Vagina (tissue), 2 donors: ENCODE measurements around the gene AADACL3.

Experiments used
- POLR2A ChIP-seq, 2 donors: fragments of 450-650 bp; IDR thresholded peaks; one replicate each; pipeline ENCODE4 v1.6.1; 2017; ENCODE audit warnings: antibody characterized with exemption in 2 of 2, mild to moderate bottlenecking in 2 of 2, moderate library complexity in 2 of 2
- POLR2AphosphoS5 ChIP-seq, 2 donors: sonication (generic); formaldehyde crosslinking; IDR thresholded peaks; one replicate each; pipeline ENCODE4 v1.9.0; 2017; ENCODE audit warnings: antibody characterized with exemption in 2 of 2, mild to moderate bottlenecking in 2 of 2, low read depth in 1 of 2; ENCODE audit not compliant: insufficient read depth in 1 of 2
- TF ChIP-seq, protein P1 (sequence below), 3 experiments: fragments of 450-650 bp in 2 of 3; fragments of 200-600 bp in 1 of 3; sonication (generic) in 1 of 3; IDR thresholded peaks; one replicate each; pipeline ENCODE4 v1.5.1; 2017 to 2019; ENCODE audit warnings: antibody characterized with exemption in 3 of 3, mild to moderate bottlenecking in 2 of 3, moderate library complexity in 2 of 3

DNA sequence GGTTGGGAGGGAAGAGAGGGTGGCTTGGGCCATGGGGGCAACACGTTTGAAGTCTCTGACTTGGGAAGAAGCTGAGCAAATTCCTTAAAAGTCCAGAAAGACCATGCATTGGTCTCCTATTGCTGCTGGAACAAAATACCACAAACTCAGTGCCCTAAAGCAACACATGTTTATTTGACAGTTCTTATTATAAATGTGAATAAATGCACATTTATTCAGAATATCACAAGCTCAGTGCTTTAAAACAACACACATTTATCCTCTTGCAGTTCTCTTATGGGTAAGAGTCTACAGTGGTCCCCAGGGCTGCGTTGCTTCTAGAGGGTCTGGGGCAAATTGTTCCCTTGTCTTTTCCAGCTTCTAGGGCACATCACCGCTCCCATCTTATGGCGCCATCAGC is 47.6 kb downstream of the AADACL3 start:
- TF ChIP-seq, protein P1, sequence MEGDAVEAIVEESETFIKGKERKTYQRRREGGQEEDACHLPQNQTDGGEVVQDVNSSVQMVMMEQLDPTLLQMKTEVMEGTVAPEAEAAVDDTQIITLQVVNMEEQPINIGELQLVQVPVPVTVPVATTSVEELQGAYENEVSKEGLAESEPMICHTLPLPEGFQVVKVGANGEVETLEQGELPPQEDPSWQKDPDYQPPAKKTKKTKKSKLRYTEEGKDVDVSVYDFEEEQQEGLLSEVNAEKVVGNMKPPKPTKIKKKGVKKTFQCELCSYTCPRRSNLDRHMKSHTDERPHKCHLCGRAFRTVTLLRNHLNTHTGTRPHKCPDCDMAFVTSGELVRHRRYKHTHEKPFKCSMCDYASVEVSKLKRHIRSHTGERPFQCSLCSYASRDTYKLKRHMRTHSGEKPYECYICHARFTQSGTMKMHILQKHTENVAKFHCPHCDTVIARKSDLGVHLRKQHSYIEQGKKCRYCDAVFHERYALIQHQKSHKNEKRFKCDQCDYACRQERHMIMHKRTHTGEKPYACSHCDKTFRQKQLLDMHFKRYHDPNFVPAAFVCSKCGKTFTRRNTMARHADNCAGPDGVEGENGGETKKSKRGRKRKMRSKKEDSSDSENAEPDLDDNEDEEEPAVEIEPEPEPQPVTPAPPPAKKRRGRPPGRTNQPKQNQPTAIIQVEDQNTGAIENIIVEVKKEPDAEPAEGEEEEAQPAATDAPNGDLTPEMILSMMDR (IDR thresholded peaks at IDR 0.05): no peak
- no peak for TF ChIP-seq POLR2A (IDR thresholded peaks at IDR 0.05)
- no peak for TF ChIP-seq POLR2AphosphoS5 (IDR thresholded peaks at IDR 0.05; ENCODE audit: insufficient read depth in 1 of 2, low read depth in 1 of 2)
